Measurements from ENCODE around the gene ADD2. TPM values are rescaled to one million over a fixed set of nuclear protein-coding genes. Genes with fewer than 3 reads are reported as not detected.

Gene ADD2
- total and polyA plus RNA-seq, 2 donors (not counting 1 experiment from before 2014, with no cell fraction given) = 15.9 to 21.7 TPM

DNA sequence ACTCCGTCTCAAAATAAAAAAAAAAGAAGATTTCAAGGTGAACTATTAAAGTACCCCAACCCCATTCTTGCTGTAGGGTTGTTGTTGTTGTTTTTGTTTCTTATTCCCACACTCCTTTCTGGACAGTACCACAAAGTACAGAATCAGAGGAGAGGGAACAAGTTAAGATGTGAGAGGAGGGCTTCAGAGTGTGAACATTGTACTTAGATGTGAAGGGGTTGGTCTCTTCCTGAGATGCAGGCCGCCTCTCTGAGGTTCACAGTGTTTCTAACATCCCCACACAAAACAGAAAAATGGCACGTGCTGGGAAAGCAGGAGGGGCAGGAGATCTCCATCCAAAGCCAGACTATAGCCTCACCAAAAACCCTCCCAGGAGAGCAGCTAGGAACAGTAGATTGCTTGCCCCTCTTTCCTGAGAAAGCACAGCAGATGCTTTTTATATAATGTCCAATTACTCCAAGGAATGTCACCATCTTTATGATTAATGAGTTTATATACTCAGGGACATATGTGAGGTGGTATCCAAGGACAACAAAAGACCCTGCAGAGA lies 22.6 kb downstream of the ADD2 start:
- no peak overlapping the region for H3K27ac Mint-ChIP-seq
- TF ChIP-seq CTCF (IDR thresholded peaks at IDR 0.05) = no peak
- no CpG with 5 or more reads among the region's 3 CpGs for WGBS (ENCODE audit: insufficient coverage)
- no peak overlapping the region for H2AFZ ChIP-seq (ENCODE audit: insufficient read depth, low read depth, low read length, poor library complexity, severe bottlenecking)
- H3K4me1 ChIP-seq (ENCODE audit: control insufficient read depth in 2 of 2, insufficient read depth in 2 of 2, low read length in 2 of 2) = no peaks in the 10 kb centered on the region
- peaks cover 42% of the 10 kb centered on the region for H4K20me1 ChIP-seq (ENCODE audit: control insufficient read depth, insufficient read depth, low read length, poor library complexity, severe bottlenecking)
- H3K4me2 ChIP-seq (replicated peaks; ENCODE audit: low read depth, low read length, poor library complexity, severe bottlenecking) = no peak overlapping the region
- H3K4me1 Mint-ChIP-seq = peaks cover 19% of the 10 kb centered on the region
- H3K9me3 Mint-ChIP-seq (ENCODE audit: insufficient read depth) = peaks cover 3% of the 10 kb centered on the region
- H3K4me3 ChIP-seq (ENCODE audit: control extremely low read depth in 1 of 5, extremely low read depth in 1 of 5, insufficient read depth in 1 of 5, low read depth in 2 of 5, low read length in 4 of 5) = no peak overlapping the region
- H3K9me3 ChIP-seq (ENCODE audit: control extremely low read depth in 1 of 3, control insufficient read depth in 2 of 3, insufficient read depth in 1 of 3, low read length in 2 of 3) = peaks cover 0 to 9% (median 0%) of the 10 kb centered on the region in 3 donors
- intact Hi-C loops (cut with micrococcal nuclease) = no loop called here
- H3K27me3 ChIP-seq (replicated peaks in 1 of 4; ENCODE audit: control extremely low read depth in 1 of 4, control insufficient read depth in 3 of 4, insufficient read depth in 4 of 4, low read length in 3 of 4) = peaks cover 0 to 5% (median 0%) of the 10 kb centered on the region in 4 experiments
- H3K36me3 ChIP-seq (replicated peaks in 1 of 2; ENCODE audit: control extremely low read depth in 1 of 2, control insufficient read depth in 1 of 2, extremely low read depth in 1 of 2, insufficient read depth in 2 of 2, low read length in 1 of 2) = peaks cover 0 to 5% of the 10 kb centered on the region in 2 experiments
- ATAC-seq (ENCODE audit: low read depth) (no peak), DNase-seq (no peak)
- H3K9ac ChIP-seq (ENCODE audit: low read length) = no peak overlapping the region
- peaks cover 23% of the 10 kb centered on the region for H3K79me2 ChIP-seq (ENCODE audit: control insufficient read depth, insufficient read depth, low read length)
- ChIA-PET CTCF (no interaction called here), POLR2A (no interaction called here)
- no peaks in the 10 kb centered on the region for H3K27me3 Mint-ChIP-seq
- no peak overlapping the region for H3K4me3 Mint-ChIP-seq
- H3K27ac ChIP-seq (ENCODE audit: low read length in 2 of 2) = no peak overlapping the region

DNA sequence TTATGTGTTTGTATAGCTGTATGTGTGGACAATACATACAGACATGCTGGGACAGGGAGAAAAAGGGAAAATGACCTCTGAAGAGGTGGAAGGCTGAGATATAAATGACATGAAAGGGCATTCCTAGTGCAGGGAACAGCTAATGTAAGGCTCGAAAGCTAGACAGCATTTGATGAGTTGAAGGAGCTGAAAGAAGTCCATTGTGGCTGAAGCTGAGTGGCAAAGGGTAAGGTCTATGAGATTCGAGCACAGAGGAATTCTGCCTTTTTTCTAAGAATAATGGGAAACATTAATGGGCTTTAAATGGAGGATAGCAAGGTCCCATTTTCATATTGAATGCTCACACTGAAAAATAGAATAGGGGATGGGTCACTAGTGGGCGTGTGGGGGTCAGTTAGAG lies 23.6 kb downstream of the ADD2 start:
- Mint-ChIP-seq H3K27ac (no peak overlapping the region), H3K27me3 (peaks cover 3% of the 10 kb centered on the region), H3K4me3 (no peak overlapping the region), H3K9me3 (ENCODE audit: insufficient read depth) (peaks cover 6% of the 10 kb centered on the region), H3K4me1 (peaks cover 15% of the 10 kb centered on the region)
- intact Hi-C loops (cut with micrococcal nuclease) = no loop called here
- Histone ChIP-seq H3K4me2 (replicated peaks; ENCODE audit: low read depth, low read length, poor library complexity, severe bottlenecking) (no peak overlapping the region), H3K4me1 (ENCODE audit: control insufficient read depth in 2 of 2, insufficient read depth in 2 of 2, low read length in 2 of 2) (no peaks in the 10 kb centered on the region), H3K27me3 (replicated peaks in 1 of 4; ENCODE audit: control extremely low read depth in 1 of 4, control insufficient read depth in 3 of 4, insufficient read depth in 4 of 4, low read length in 3 of 4) (no peaks in the 10 kb centered on the region), H3K9ac (ENCODE audit: low read length) (no peak overlapping the region), H3K79me2 (ENCODE audit: control insufficient read depth, insufficient read depth, low read length) (peaks cover 27% of the 10 kb centered on the region), H3K4me3 (ENCODE audit: control extremely low read depth in 1 of 5, extremely low read depth in 1 of 5, insufficient read depth in 1 of 5, low read depth in 2 of 5, low read length in 4 of 5) (no peak overlapping the region), H3K9me3 (ENCODE audit: control extremely low read depth in 1 of 3, control insufficient read depth in 2 of 3, insufficient read depth in 1 of 3, low read length in 2 of 3) (peaks cover 0 to 9% (median 4%) of the 10 kb centered on the region in 3 donors), H2AFZ (ENCODE audit: insufficient read depth, low read depth, low read length, poor library complexity, severe bottlenecking) (no peak overlapping the region), H4K20me1 (ENCODE audit: control insufficient read depth, insufficient read depth, low read length, poor library complexity, severe bottlenecking) (peaks cover 41% of the 10 kb centered on the region), H3K27ac (ENCODE audit: low read length in 2 of 2) (no peak overlapping the region), H3K36me3 (replicated peaks in 1 of 2; ENCODE audit: control extremely low read depth in 1 of 2, control insufficient read depth in 1 of 2, extremely low read depth in 1 of 2, insufficient read depth in 2 of 2, low read length in 1 of 2) (peaks cover 0 to 4% of the 10 kb centered on the region in 2 experiments)
- ATAC-seq (ENCODE audit: low read depth) (no peak), DNase-seq (no peak)
- POLR2A ChIA-PET = no interaction called here
- CTCF ChIA-PET = interaction anchor here (0.9 kb wide), 1 partner anchor 23 kb away, joined by 3 read pairs; the partner anchor contains the start of gene ADD2
- WGBS (ENCODE audit: insufficient coverage) = 83% methylated on average over 3 of the region's 3 CpGs
- no peak for TF ChIP-seq EZH2 (IDR thresholded peaks at IDR 0.05; ENCODE audit: borderline replicate concordance, insufficient read depth, low read depth, low read length, poor library complexity, severe bottlenecking)

Data from B cell (primary cell).